PC-3 (cell line): ENCODE measurements around the gene KCNH5. TPM values are rescaled to one million over a fixed set of nuclear protein-coding genes. Genes with fewer than 3 reads are reported as not detected.

ENCODE experiments used
- ATAC-seq: fragments of 200-7000 bp; cut with Tn5 transposase; 2 replicates; pipeline ENCODE4 v1.9.1; 2020; ENCODE audit warnings: mild to moderate bottlenecking, moderate library complexity
- BruUV-seq: library from RNA; stranded (reverse); fragments of 400-500 nt; replicated peaks from 2 replicates; lab custom pipeline; 2021; lab: Mats Ljungman, UMichigan
- CTCF ChIA-PET: fragments of 300-600 bp; sonication (Branson Sonifier 250); formaldehyde crosslinking; loops from one replicate; lab custom pipeline; 2022; ENCODE audit warnings: antibody characterized with exemption; lab: Charles Lee
- POLR2A ChIA-PET: fragments of 300-600 bp; sonication (Branson Sonifier 250); formaldehyde crosslinking; loops from one replicate; lab custom pipeline; 2022; ENCODE audit warnings: antibody characterized with exemption; ENCODE audit not compliant: unreplicated experiment; lab: Charles Lee
- DNase-seq: peaks from one replicate; pipeline ENCODE4 v3.0.0-alpha.2; 2015
- H2AFZ ChIP-seq: fragments of 300-600 bp; sonication (generic); 2 replicates; pipeline ENCODE4 v1.6.0; 2016; ENCODE audit warnings: antibody characterized with exemption, low read length
- H3F3A ChIP-seq: fragments of 300-600 bp; sonication (generic); one replicate; pipeline ENCODE4 v1.6.0; 2017; ENCODE audit warnings: antibody characterized with exemption, low read length, control low read depth, mild to moderate bottlenecking; ENCODE audit not compliant: unreplicated experiment
- H3K27ac ChIP-seq: fragments of 300-600 bp; sonication (generic); 2 replicates; pipeline ENCODE4 v1.5.1; 2016; ENCODE audit warnings: mild to moderate bottlenecking, low read length
- H3K27me3 ChIP-seq: fragments of 300-600 bp; sonication (generic); 2 replicates; pipeline ENCODE4 v1.6.1; 2016; ENCODE audit warnings: low read length, mixed read lengths
- H3K36me3 ChIP-seq: fragments of 300-600 bp; sonication (generic); 2 replicates; pipeline ENCODE4 v1.6.1; 2016; ENCODE audit warnings: low read depth, mixed run types, low read length, mixed read lengths
- H3K4me1 ChIP-seq: fragments of 300-600 bp; sonication (generic); 2 replicates; pipeline ENCODE4 v1.5.1; 2016; ENCODE audit warnings: low read length; ENCODE audit not compliant: insufficient read depth
- H3K4me2 ChIP-seq: fragments of 300-600 bp; sonication (generic); 2 replicates; pipeline ENCODE4 v1.6.0; 2016; ENCODE audit warnings: low read length
- H3K4me3 ChIP-seq: fragments of 300-600 bp; sonication (generic); 2 replicates; pipeline ENCODE4 v1.5.1; 2016; ENCODE audit warnings: mild to moderate bottlenecking, low read length, mixed read lengths
- H3K79me2 ChIP-seq: fragments of 300-600 bp; sonication (generic); 2 replicates; pipeline ENCODE4 v1.6.1; 2017; ENCODE audit warnings: low read length, mixed read lengths
- H3K9ac ChIP-seq: fragments of 300-600 bp; sonication (generic); 2 replicates; pipeline ENCODE4 v1.6.0; 2016; ENCODE audit warnings: mild to moderate bottlenecking, low read length
- H3K9me2 ChIP-seq: fragments of 300-600 bp; sonication (generic); replicated peaks from 2 replicates; pipeline ENCODE4 v1.6.1; 2016; ENCODE audit warnings: mixed run types, low read length, mixed read lengths
- H3K9me3 ChIP-seq: fragments of 300-600 bp; sonication (generic); 2 replicates; pipeline ENCODE4 v1.6.1; 2016; ENCODE audit warnings: low read length, mixed read lengths
- H4K20me1 ChIP-seq: fragments of 300-600 bp; sonication (generic); 2 replicates; pipeline ENCODE4 v1.6.1; 2016; ENCODE audit warnings: low read length, mixed read lengths
- EZH2 ChIP-seq: fragments of 300-600 bp; sonication (generic); IDR thresholded peaks from one replicate; pipeline ENCODE4 v1.6.1; 2017; ENCODE audit warnings: antibody characterized with exemption, mild to moderate bottlenecking, low read length; ENCODE audit not compliant: unreplicated experiment
- EZH2phosphoT487 ChIP-seq: fragments of 300-600 bp; sonication (generic); IDR thresholded peaks from 2 replicates; pipeline ENCODE4 v1.6.1; 2018; ENCODE audit warnings: mild to moderate bottlenecking, antibody characterized with exemption, low read length, borderline replicate concordance
- intact Hi-C: fragments of 100-400 bp; cut with micrococcal nuclease; formaldehyde crosslinking; loops from 2 replicates; pipeline ENCODE4 v1.9.0; 2023
- total RNA-seq: library from RNA; depleted of rRNA; stranded (reverse); fragments of >200 nt; gene quantifications from 2 replicates; pipeline ENCODE4 v1.2.3, GENCODE V29; 2014
- TF ChIP-seq, protein P1 (sequence below): fragments of 300-600 bp; sonication (generic); conservative IDR thresholded peaks from 2 replicates; pipeline ENCODE4 v1.5.1; 2017; ENCODE audit warnings: antibody characterized with exemption, low read depth, mild to moderate bottlenecking, low read length

KCNH5 gene
- total RNA-seq, 1 experiment from 2014 or later = not detected

GRCh38 chr14:62736048-62737043 lies 308.9 kb downstream of the KCNH5 start:
- DNase-seq = no peak
- TF ChIP-seq EZH2 = no peak
- TF ChIP-seq EZH2phosphoT487 = no peak
- TF ChIP-seq, protein P1, sequence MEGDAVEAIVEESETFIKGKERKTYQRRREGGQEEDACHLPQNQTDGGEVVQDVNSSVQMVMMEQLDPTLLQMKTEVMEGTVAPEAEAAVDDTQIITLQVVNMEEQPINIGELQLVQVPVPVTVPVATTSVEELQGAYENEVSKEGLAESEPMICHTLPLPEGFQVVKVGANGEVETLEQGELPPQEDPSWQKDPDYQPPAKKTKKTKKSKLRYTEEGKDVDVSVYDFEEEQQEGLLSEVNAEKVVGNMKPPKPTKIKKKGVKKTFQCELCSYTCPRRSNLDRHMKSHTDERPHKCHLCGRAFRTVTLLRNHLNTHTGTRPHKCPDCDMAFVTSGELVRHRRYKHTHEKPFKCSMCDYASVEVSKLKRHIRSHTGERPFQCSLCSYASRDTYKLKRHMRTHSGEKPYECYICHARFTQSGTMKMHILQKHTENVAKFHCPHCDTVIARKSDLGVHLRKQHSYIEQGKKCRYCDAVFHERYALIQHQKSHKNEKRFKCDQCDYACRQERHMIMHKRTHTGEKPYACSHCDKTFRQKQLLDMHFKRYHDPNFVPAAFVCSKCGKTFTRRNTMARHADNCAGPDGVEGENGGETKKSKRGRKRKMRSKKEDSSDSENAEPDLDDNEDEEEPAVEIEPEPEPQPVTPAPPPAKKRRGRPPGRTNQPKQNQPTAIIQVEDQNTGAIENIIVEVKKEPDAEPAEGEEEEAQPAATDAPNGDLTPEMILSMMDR = no peak
- Histone ChIP-seq H3K4me1 (no peaks in the 10 kb centered on the region), H4K20me1 (no peaks in the 10 kb centered on the region), H3K9ac (no peak overlapping the region), H2AFZ (no peak overlapping the region), H3K4me3 (no peak overlapping the region), H3K27me3 (peaks cover 24% of the 10 kb centered on the region), H3K9me3 (no peaks in the 10 kb centered on the region), H3K27ac (no peak overlapping the region), H3K79me2 (no peaks in the 10 kb centered on the region), H3K36me3 (no peaks in the 10 kb centered on the region), H3K9me2 (no peaks in the 10 kb centered on the region), H3K4me2 (no peak overlapping the region), H3F3A (no peaks in the 10 kb centered on the region)
- intact Hi-C loops = no loop called here
- ChIA-PET POLR2A (no interaction called here), CTCF (no interaction called here)
- BruUV-seq = no TSS peak
- ATAC-seq = no peak

DNA sequence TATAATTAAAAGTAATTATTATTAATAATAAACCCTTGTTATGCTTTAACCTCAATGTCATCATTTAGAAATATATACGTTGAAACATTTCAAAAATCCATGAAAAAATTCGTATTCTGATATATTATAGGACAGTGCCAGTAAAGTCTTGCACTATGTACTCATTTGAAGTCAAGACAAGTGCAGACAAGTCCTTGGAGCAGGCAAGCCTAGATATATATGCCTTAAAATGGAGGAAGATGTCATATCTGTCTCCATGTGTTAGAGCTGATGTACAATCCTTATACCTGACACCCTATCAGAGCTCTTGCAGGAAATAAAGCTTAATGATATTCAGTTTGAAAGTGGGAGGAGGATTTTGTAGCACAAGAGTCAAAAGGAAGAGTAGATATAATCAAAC lies 310.4 kb downstream of the KCNH5 start:
- intact Hi-C loops = no loop called here
- no peaks in the 10 kb centered on the region for H3K9me2 ChIP-seq
- no peak overlapping the region for H3K4me2 ChIP-seq
- H3K4me3 ChIP-seq = no peak overlapping the region
- H2AFZ ChIP-seq = no peak overlapping the region
- POLR2A ChIA-PET = no interaction called here
- CTCF ChIA-PET = no interaction called here
- H3K4me1 ChIP-seq = no peaks in the 10 kb centered on the region
- TF ChIP-seq EZH2phosphoT487 (no peak), EZH2 (no peak)
- TF ChIP-seq, protein P1 = no peak
- H3K9ac ChIP-seq = no peak overlapping the region
- H3K27me3 ChIP-seq = peaks cover 9% of the 10 kb centered on the region; the same call in 1 of the 2 replicates
- no peaks in the 10 kb centered on the region for H3K79me2 ChIP-seq
- no peaks in the 10 kb centered on the region for H3F3A ChIP-seq
- H3K9me3 ChIP-seq = no peaks in the 10 kb centered on the region
- DNase-seq = no peak
- no peaks in the 10 kb centered on the region for H4K20me1 ChIP-seq
- H3K36me3 ChIP-seq = no peaks in the 10 kb centered on the region
- no peak for ATAC-seq
- no peak overlapping the region for H3K27ac ChIP-seq
- BruUV-seq = no TSS peak

DNA sequence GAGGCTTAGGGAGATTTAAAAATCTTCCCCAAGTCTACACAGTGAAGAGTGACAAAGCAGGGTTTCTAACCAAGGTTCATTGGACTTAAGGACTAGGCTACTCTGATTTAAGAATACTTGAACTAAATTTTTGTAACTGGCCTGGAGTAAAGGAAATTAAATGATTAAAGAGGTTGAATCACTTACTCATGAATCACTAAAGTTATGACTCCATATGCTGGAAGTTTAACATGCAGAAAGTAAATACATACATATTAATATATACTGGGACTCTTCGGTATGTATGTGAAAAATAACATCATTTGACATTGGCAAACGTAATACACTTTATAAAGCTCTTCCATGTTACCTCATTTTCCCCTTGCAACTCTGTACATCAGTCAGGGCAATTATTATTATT lies 322.9 kb downstream of the KCNH5 start:
- intact Hi-C loops = no loop called here
- Histone ChIP-seq H2AFZ (no peak overlapping the region), H3F3A (no peaks in the 10 kb centered on the region), H3K79me2 (no peaks in the 10 kb centered on the region), H3K27me3 (peaks cover 13% of the 10 kb centered on the region; the same call in 1 of the 2 replicates), H3K4me3 (no peak overlapping the region), H4K20me1 (no peaks in the 10 kb centered on the region), H3K9me2 (no peaks in the 10 kb centered on the region), H3K27ac (no peak overlapping the region), H3K9me3 (no peaks in the 10 kb centered on the region), H3K9ac (no peak overlapping the region), H3K36me3 (no peaks in the 10 kb centered on the region), H3K4me2 (no peak overlapping the region), H3K4me1 (no peaks in the 10 kb centered on the region)
- ChIA-PET POLR2A (no interaction called here), CTCF (no interaction called here)
- DNase-seq = peak; percentile 18
- TF ChIP-seq EZH2 = no peak
- TF ChIP-seq, protein P1 = no peak
- TF ChIP-seq EZH2phosphoT487 = no peak
- BruUV-seq = no TSS peak
- peak; percentile 63 for ATAC-seq
